Kidney (tissue), 14 donors: Measurements from ENCODE around the gene USP46. TPM values are rescaled to one million over a fixed set of nuclear protein-coding genes. Genes with fewer than 3 reads are reported as not detected.

ENCODE experiments used
- DNase-seq, 5 donors: peaks; one replicate each; pipeline ENCODE4 v3.0.0-alpha.2; 2013 to 2020
- FAIRE-seq: peaks from 2 replicates; lab custom pipeline; 2012; peaks lifted over from hg19 to GRCh38; lab: Jason Lieb, UNC
- H3K27ac ChIP-seq, 2 donors: one replicate each; pipeline ENCODE4 v1.7.0; 2013; ENCODE audit warnings: low read depth in 2 of 2, low read length in 2 of 2, inconsistent platforms in 1 of 2
- H3K27me3 ChIP-seq: one replicate; pipeline ENCODE4 v1.7.1; 2013; ENCODE audit warnings: low read length, inconsistent platforms; ENCODE audit not compliant: control insufficient read depth, insufficient read depth
- H3K36me3 ChIP-seq, 3 donors: one replicate each; pipeline versions ENCODE4 v1.7.0 to v1.7.1; 2013; ENCODE audit warnings: low read length in 3 of 3, control low read depth in 1 of 3, inconsistent platforms in 1 of 3; ENCODE audit not compliant: insufficient read depth in 3 of 3, control insufficient read depth in 2 of 3
- H3K4me1 ChIP-seq, 3 donors: one replicate each; pipeline versions ENCODE4 v1.7.0 to v1.7.1; 2013; ENCODE audit warnings: low read length in 3 of 3, inconsistent platforms in 1 of 3, low read depth in 1 of 3; ENCODE audit not compliant: control insufficient read depth in 2 of 3, insufficient read depth in 2 of 3
- H3K4me3 ChIP-seq, 3 donors: one replicate each; pipeline versions ENCODE4 v1.7.0 to v1.8.1; 2013; ENCODE audit warnings: low read length in 3 of 3, control low read depth in 1 of 3, inconsistent platforms in 1 of 3
- H3K9ac ChIP-seq, 3 donors: one replicate each; pipeline versions ENCODE4 v1.7.0 to v1.7.1; 2013; ENCODE audit warnings: low read length in 3 of 3, control low read depth in 1 of 3, inconsistent platforms in 1 of 3
- H3K9me3 ChIP-seq, 3 donors: one replicate each; pipeline versions ENCODE4 v1.7.0 to v1.7.1; 2013; ENCODE audit warnings: low read length in 3 of 3, control low read depth in 1 of 3, inconsistent platforms in 1 of 3; ENCODE audit not compliant: control insufficient read depth in 2 of 3, insufficient read depth in 1 of 3
- intact Hi-C: fragments of 100-400 bp; cut with DNase I; formaldehyde crosslinking; loops from one replicate; pipeline ENCODE4 v1.11.1; 2022
- polyA plus RNA-seq: library from polyadenylated mRNA; stranded (reverse); fragments of 350-450 nt; fragmentation: Illumina TruSeq; extraction: RNeasy Lipid Tissue Mini Kit (QIAGEN cat#74804); gene quantifications from one replicate; pipeline ENCODE4 v1.2.3, GENCODE V29; 2014; ENCODE audit warnings: low read depth, low replicate concordance; ENCODE audit not compliant: insufficient read depth
- total RNA-seq: library from RNA; stranded (reverse); fragmentation: NEBNext Ultra II Directional; extraction: Animal tissue kit (Norgen Biotek cat#: 25700); gene quantifications from one replicate; pipeline ENCODE4 v1.2.1, GENCODE V29; 2021
- TF ChIP-seq, protein P1 (sequence below): IDR thresholded peaks from 3 replicates; pipeline ENCODE4 v1.5.1; 2012; ENCODE audit warnings: mild to moderate bottlenecking, moderate library complexity, borderline replicate concordance; ENCODE audit not compliant: insufficient read depth; ENCODE audit errors: extremely low read depth
- donor health status: control.
- donor health status: control.
- donor health status: control.
- donor health status: control.
- donor health status: control.
- donor health status: DM: yes; HTN: yes; CAD: no.
- donor health status: Normal renal cell carcinoma (clear cell type).

The USP46 gene
- total and polyA plus RNA-seq, 2 donors from 2014 or later, result 8.2 to 16.9 TPM

GRCh38 chr4:52612341-52612740, 46.8 kb downstream of the USP46 start:
- TF ChIP-seq, protein P1, sequence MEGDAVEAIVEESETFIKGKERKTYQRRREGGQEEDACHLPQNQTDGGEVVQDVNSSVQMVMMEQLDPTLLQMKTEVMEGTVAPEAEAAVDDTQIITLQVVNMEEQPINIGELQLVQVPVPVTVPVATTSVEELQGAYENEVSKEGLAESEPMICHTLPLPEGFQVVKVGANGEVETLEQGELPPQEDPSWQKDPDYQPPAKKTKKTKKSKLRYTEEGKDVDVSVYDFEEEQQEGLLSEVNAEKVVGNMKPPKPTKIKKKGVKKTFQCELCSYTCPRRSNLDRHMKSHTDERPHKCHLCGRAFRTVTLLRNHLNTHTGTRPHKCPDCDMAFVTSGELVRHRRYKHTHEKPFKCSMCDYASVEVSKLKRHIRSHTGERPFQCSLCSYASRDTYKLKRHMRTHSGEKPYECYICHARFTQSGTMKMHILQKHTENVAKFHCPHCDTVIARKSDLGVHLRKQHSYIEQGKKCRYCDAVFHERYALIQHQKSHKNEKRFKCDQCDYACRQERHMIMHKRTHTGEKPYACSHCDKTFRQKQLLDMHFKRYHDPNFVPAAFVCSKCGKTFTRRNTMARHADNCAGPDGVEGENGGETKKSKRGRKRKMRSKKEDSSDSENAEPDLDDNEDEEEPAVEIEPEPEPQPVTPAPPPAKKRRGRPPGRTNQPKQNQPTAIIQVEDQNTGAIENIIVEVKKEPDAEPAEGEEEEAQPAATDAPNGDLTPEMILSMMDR, result no peak
- DNase-seq, result no peak
- no peak overlapping the region for H3K9ac ChIP-seq
- no peaks in the 10 kb centered on the region for H3K4me1 ChIP-seq
- no peaks in the 10 kb centered on the region for H3K27me3 ChIP-seq
- H3K27ac ChIP-seq, result no peak overlapping the region
- no peak overlapping the region for H3K4me3 ChIP-seq
- peaks cover 0 to 4% (median 2%) of the 10 kb centered on the region in 3 donors for H3K36me3 ChIP-seq
- H3K9me3 ChIP-seq, result no peaks in the 10 kb centered on the region
- FAIRE-seq, result no peak
- intact Hi-C loops, result no loop called here

GRCh38 chr4:52611030-52611555, 48.0 kb downstream of the USP46 start:
- intact Hi-C loops, result no loop called here
- DNase-seq (no peak), FAIRE-seq (no peak)
- H3K27me3 ChIP-seq, result no peaks in the 10 kb centered on the region
- H3K4me1 ChIP-seq, result no peaks in the 10 kb centered on the region
- H3K4me3 ChIP-seq, result no peak overlapping the region
- H3K27ac ChIP-seq, result no peak overlapping the region
- H3K36me3 ChIP-seq, result peaks cover 0 to 4% (median 2%) of the 10 kb centered on the region in 3 donors
- no peak overlapping the region for H3K9ac ChIP-seq
- TF ChIP-seq, protein P1, result no peak
- no peaks in the 10 kb centered on the region for H3K9me3 ChIP-seq

GRCh38 chr4:52606726-52607125, 52.4 kb downstream of the USP46 start:
- H3K27ac ChIP-seq, result no peak overlapping the region
- no peak overlapping the region for H3K9ac ChIP-seq
- FAIRE-seq, result no peak
- no peaks in the 10 kb centered on the region for H3K27me3 ChIP-seq
- H3K36me3 ChIP-seq, result peaks cover 2 to 6% (median 4%) of the 10 kb centered on the region in 3 donors
- no peak for DNase-seq
- no peak overlapping the region for H3K4me3 ChIP-seq
- TF ChIP-seq, protein P1, result no peak
- no peaks in the 10 kb centered on the region for H3K9me3 ChIP-seq
- intact Hi-C loops, result no loop called here
- H3K4me1 ChIP-seq, result no peaks in the 10 kb centered on the region

GRCh38 chr4:52606040-52606439, 53.1 kb downstream of the USP46 start:
- TF ChIP-seq, protein P1, result no peak
- no peak for FAIRE-seq
- intact Hi-C loops, result no loop called here

More at GRCh38 chr4:52606040-52606439, 53.1 kb downstream of the USP46 start:
- Histone ChIP-seq H3K36me3 (peaks cover 2 to 6% (median 4%) of the 10 kb centered on the region in 3 donors), H3K27ac (no peak overlapping the region), H3K9ac (no peak overlapping the region), H3K27me3 (no peaks in the 10 kb centered on the region), H3K4me1 (no peaks in the 10 kb centered on the region), H3K9me3 (no peaks in the 10 kb centered on the region), H3K4me3 (no peak overlapping the region)
- no peak for DNase-seq
